CD4-positive, alpha-beta memory T cell (primary cell): ENCODE measurements around the gene HBS1L. TPM values are rescaled to one million over a fixed set of nuclear protein-coding genes. Genes with fewer than 3 reads are reported as not detected.

Source experiments
- CTCF ChIA-PET: fragments of 350-600 bp; sonication (Branson Sonifier 250); formaldehyde crosslinking; loops from one replicate; lab custom pipeline; 2021; ENCODE audit warnings: inconsistent platforms; ENCODE audit not compliant: partially characterized antibody; lab: Charles Lee
- POLR2A ChIA-PET: fragments of 350-600 bp; sonication (Branson Sonifier 250); formaldehyde crosslinking; loops from one replicate; lab custom pipeline; 2021; ENCODE audit not compliant: partially characterized antibody; lab: Charles Lee
- DNase-seq, 5 donors: peaks; one replicate each; pipeline versions ENCODE4 v3.0.0 to v3.0.0-alpha.2; 2020 to 2022; ENCODE audit warnings: mixed read lengths in 1 of 5
- H3K27ac ChIP-seq: one replicate; pipeline ENCODE4 v1.7.0; 2013; ENCODE audit warnings: low read depth, low read length
- H3K27me3 ChIP-seq: 2 replicates; pipeline ENCODE4 v1.7.0; 2013; ENCODE audit warnings: mild to moderate bottlenecking, low read length, moderate library complexity; ENCODE audit not compliant: insufficient read depth
- H3K36me3 ChIP-seq: 2 replicates; pipeline ENCODE4 v1.7.0; 2013; ENCODE audit warnings: mild to moderate bottlenecking, low read length, moderate library complexity; ENCODE audit not compliant: insufficient read depth
- H3K4me1 ChIP-seq: 2 replicates; pipeline ENCODE4 v1.7.0; 2013; ENCODE audit warnings: mild to moderate bottlenecking, low read length, moderate library complexity; ENCODE audit not compliant: insufficient read depth
- H3K4me3 ChIP-seq, 2 donors: one replicate each; pipeline ENCODE4 v1.7.0; 2013; ENCODE audit warnings: low read length in 2 of 2, mild to moderate bottlenecking in 1 of 2
- H3K9me3 ChIP-seq, 2 donors: one replicate each; pipeline ENCODE4 v1.7.0; 2013; ENCODE audit warnings: low read length in 2 of 2, control low read depth in 1 of 2; ENCODE audit not compliant: control insufficient read depth in 1 of 2
- H3K27ac Mint-ChIP-seq, 7 donors: one replicate each; pipeline ENCODE4 v1.8.0; 2020 to 2021; ENCODE audit warnings: mixed read lengths in 7 of 7, mild to moderate bottlenecking in 6 of 7, inconsistent platforms in 3 of 7, moderate library complexity in 3 of 7
- H3K27me3 Mint-ChIP-seq, 2 donors: one replicate each; pipeline ENCODE4 v1.8.0; 2020 to 2021; ENCODE audit warnings: mixed read lengths in 2 of 2
- H3K36me3 Mint-ChIP-seq, 2 donors: one replicate each; pipeline ENCODE4 v1.8.0; 2020 to 2021; ENCODE audit warnings: mixed read lengths in 2 of 2, inconsistent platforms in 1 of 2, mild to moderate bottlenecking in 1 of 2
- H3K4me1 Mint-ChIP-seq, 4 donors: one replicate each; pipeline ENCODE4 v1.8.0; 2020 to 2021; ENCODE audit warnings: mixed read lengths in 4 of 4, mild to moderate bottlenecking in 1 of 4
- H3K4me3 Mint-ChIP-seq, 8 donors: one replicate each; pipeline ENCODE4 v1.8.0; 2020 to 2021; ENCODE audit warnings: mixed read lengths in 8 of 8, mild to moderate bottlenecking in 7 of 8, moderate library complexity in 6 of 8, inconsistent platforms in 3 of 8
- H3K9me3 Mint-ChIP-seq, 8 donors: one replicate each; pipeline ENCODE4 v1.8.0; 2020 to 2021; ENCODE audit warnings: mixed read lengths in 8 of 8, mild to moderate bottlenecking in 5 of 8, inconsistent platforms in 3 of 8, moderate library complexity in 1 of 8
- intact Hi-C: fragments of 100-400 bp; cut with micrococcal nuclease; formaldehyde crosslinking; loops from one replicate; pipeline ENCODE4 v1.15.1; 2023
- polyA plus RNA-seq, 2 donors: library from polyadenylated mRNA; unstranded; fragments of 300-500 nt; fragmentation: Illumina TruSeq; gene quantifications; one replicate each; pipeline ENCODE4 v1.2.3, GENCODE V29; 2021
- total RNA-seq, 2 experiments: library from RNA; stranded (reverse); gene quantifications; one replicate each; pipeline ENCODE4 v1.2.3, GENCODE V29; 2021

HBS1L gene
- total and polyA plus RNA-seq, 4 experiments from 2014 or later = 49.0 to 69.9 (median 61.7) TPM

DNA sequence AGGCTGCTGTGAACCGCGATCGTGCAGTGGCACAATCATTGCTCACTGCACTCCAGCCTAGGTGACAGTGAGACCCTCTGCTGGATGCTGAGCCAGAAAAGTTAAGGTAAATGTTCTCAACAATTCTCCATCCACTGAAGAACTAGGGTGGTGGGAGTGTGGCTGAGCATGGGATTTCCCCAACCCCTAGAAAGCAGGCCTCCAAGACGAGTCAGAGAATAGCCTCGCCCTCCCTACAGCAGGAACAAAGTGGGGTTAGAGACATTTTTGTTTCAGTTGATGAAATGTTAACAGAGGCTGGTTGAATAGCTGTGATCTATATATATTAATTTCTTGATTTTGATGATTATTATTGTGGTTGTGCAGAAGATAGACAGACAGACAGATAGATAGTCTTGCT, 98.6 kb downstream of the HBS1L start:
- no peaks in the 10 kb centered on the region for H3K4me1 Mint-ChIP-seq
- Histone ChIP-seq H3K9me3 (no peaks in the 10 kb centered on the region), H3K27ac (no peak overlapping the region), H3K36me3 (no peaks in the 10 kb centered on the region), H3K27me3 (no peaks in the 10 kb centered on the region), H3K4me3 (no peak overlapping the region), H3K4me1 (no peaks in the 10 kb centered on the region)
- H3K4me3 Mint-ChIP-seq = no peak overlapping the region
- H3K27me3 Mint-ChIP-seq = no peaks in the 10 kb centered on the region
- CTCF ChIA-PET = no interaction called here
- POLR2A ChIA-PET = no interaction called here
- peak overlapping the region in 1 of 7 donors; percentile 56 for H3K27ac Mint-ChIP-seq
- peaks cover 0 to 4% (median 2%) of the 10 kb centered on the region in 8 donors for H3K9me3 Mint-ChIP-seq
- peaks cover 17 to 21% of the 10 kb centered on the region in 2 donors for H3K36me3 Mint-ChIP-seq
- intact Hi-C loops = no loop called here
- DNase-seq = no peak

DNA sequence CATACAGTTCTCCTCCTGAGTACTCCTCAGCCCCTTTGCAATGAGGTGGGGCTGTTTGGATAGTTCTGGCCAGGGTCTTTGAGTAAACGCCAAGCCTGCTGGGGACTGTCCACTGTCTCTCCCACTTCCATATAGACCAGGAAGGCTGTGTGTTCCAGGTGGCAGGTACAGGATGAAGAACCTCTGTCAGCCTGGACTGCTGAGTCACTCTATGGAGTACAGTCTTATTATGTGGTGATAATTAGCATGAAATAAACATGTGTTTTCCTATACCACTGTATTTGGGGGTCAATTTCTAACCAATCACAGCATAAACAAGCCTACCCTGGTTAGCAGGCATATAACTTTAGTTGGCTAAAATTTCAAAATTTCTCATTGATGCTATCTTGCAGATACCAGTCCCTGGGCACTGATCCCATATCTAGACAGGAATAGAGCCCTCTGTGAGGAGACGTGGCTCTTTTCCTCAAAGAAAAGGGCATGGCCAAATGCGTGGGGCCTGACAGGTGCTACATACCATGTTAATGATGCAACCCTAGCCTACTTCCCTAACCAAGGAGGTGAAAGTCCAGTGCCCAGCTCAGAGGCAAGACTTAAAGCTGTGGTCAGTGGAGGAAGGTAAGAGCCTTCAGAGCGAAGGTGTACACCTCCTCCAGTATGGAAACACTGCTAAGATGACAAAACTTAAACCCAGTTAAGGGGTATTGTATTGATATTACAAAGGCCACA, 100.2 kb downstream of the HBS1L start:
- Mint-ChIP-seq H3K4me3 (no peak overlapping the region), H3K4me1 (no peaks in the 10 kb centered on the region), H3K27ac (no peak overlapping the region), H3K36me3 (peaks cover 7 to 9% of the 10 kb centered on the region in 2 donors), H3K27me3 (no peaks in the 10 kb centered on the region), H3K9me3 (peaks cover 0 to under 1% (median 0%) of the 10 kb centered on the region in 8 donors)
- Histone ChIP-seq H3K4me1 (no peaks in the 10 kb centered on the region), H3K27me3 (no peaks in the 10 kb centered on the region), H3K9me3 (no peaks in the 10 kb centered on the region), H3K27ac (no peak overlapping the region), H3K4me3 (no peak overlapping the region), H3K36me3 (no peaks in the 10 kb centered on the region)
- no peak for DNase-seq
- ChIA-PET POLR2A (no interaction called here), CTCF (no interaction called here)
- intact Hi-C loops = no loop called here

- Mint-ChIP-seq H3K9me3 (no peaks in the 10 kb centered on the region), H3K36me3 (peaks cover 0 to 3% of the 10 kb centered on the region in 2 donors), H3K27ac (no peak overlapping the region), H3K27me3 (no peaks in the 10 kb centered on the region), H3K4me1 (no peaks in the 10 kb centered on the region), H3K4me3 (no peak overlapping the region)
- intact Hi-C loops = no loop called here
- Histone ChIP-seq H3K4me1 (no peaks in the 10 kb centered on the region), H3K4me3 (no peak overlapping the region), H3K27me3 (no peaks in the 10 kb centered on the region), H3K27ac (no peak overlapping the region), H3K36me3 (no peaks in the 10 kb centered on the region), H3K9me3 (no peaks in the 10 kb centered on the region)
- CTCF ChIA-PET = interaction anchor here (1.5 kb wide), 1 partner anchor 11 kb away, joined by 7 read pairs; no protein-coding TSS in a partner anchor
- POLR2A ChIA-PET = no interaction called here
- DNase-seq = no peak
Measured at GRCh38 chr6:134951494-134952263, 102.9 kb downstream of the HBS1L start.

DNA sequence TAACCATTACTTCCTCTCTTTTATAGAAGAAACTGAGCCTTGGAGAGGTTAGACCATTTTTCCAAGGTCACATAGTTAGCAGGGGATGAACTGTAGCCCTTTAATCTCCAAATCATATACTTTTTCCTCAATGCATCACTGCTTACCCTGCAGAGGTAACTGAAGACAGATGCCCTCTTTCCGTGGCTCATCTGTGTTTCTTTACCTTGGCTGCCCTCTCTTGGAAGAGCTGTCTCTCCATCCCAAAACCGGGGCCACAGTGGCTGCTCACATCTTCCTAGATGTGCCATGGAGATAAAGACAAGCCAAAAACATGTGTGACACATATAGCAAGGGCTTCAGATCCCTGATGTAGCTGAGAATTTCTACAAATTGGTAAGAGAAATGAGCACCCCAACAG, 104.1 kb downstream of the HBS1L start:
- Mint-ChIP-seq H3K9me3 (no peaks in the 10 kb centered on the region), H3K27ac (no peak overlapping the region), H3K4me1 (no peaks in the 10 kb centered on the region), H3K27me3 (no peaks in the 10 kb centered on the region), H3K4me3 (no peak overlapping the region), H3K36me3 (peaks cover 0 to 3% of the 10 kb centered on the region in 2 donors)
- CTCF ChIA-PET = interaction anchor here (2.1 kb wide), 1 partner anchor 10 kb away, joined by 16 read pairs; no protein-coding TSS in a partner anchor
- H3K4me3 ChIP-seq = no peak overlapping the region
- no peak for DNase-seq
- intact Hi-C loops = no loop called here
- no peaks in the 10 kb centered on the region for H3K27me3 ChIP-seq
- H3K9me3 ChIP-seq = no peaks in the 10 kb centered on the region
- H3K4me1 ChIP-seq = no peaks in the 10 kb centered on the region
- no peak overlapping the region for H3K27ac ChIP-seq
- POLR2A ChIA-PET = no interaction called here
- no peaks in the 10 kb centered on the region for H3K36me3 ChIP-seq

GRCh38 chr6:134949927-134950326, 104.7 kb downstream of the HBS1L start, which contains the start of gene ALDH8A1:
Gene ALDH8A1 (minus strand): TSS chr6:134950101. CDS start chr6:134950053, 48 bp downstream.
- H3K9me3 ChIP-seq = no peaks in the 10 kb centered on the region
- intact Hi-C loops = no loop called here
- Mint-ChIP-seq H3K27me3 (no peaks in the 10 kb centered on the region), H3K27ac (no peak within 1 kb of the TSS), H3K4me3 (no peak within 1 kb of the TSS), H3K4me1 (no peaks in the 10 kb centered on the region), H3K36me3 (peaks cover 0 to 3% of the 10 kb centered on the region in 2 donors), H3K9me3 (no peaks in the 10 kb centered on the region)
- no peak within 1 kb of the TSS for H3K4me3 ChIP-seq
- ChIA-PET POLR2A (no interaction called here), CTCF (interaction anchor here (2.1 kb wide), 1 partner anchor 9 kb away, joined by 16 read pairs; no protein-coding TSS in a partner anchor)
- no peak for DNase-seq
- H3K27ac ChIP-seq = no peak within 1 kb of the TSS
- H3K4me1 ChIP-seq = no peaks in the 10 kb centered on the region
- no peaks in the 10 kb centered on the region for H3K36me3 ChIP-seq
- H3K27me3 ChIP-seq = no peaks in the 10 kb centered on the region

- H3K4me1 ChIP-seq = no peaks in the 10 kb centered on the region
- H3K27ac ChIP-seq = no peak overlapping the region
- Mint-ChIP-seq H3K4me1 (no peaks in the 10 kb centered on the region), H3K4me3 (no peak overlapping the region), H3K27ac (no peak overlapping the region), H3K9me3 (no peaks in the 10 kb centered on the region), H3K27me3 (no peaks in the 10 kb centered on the region), H3K36me3 (peaks cover 0 to 3% of the 10 kb centered on the region in 2 donors)
- H3K27me3 ChIP-seq = no peaks in the 10 kb centered on the region
- H3K4me3 ChIP-seq = no peak overlapping the region
- intact Hi-C loops = no loop called here
- DNase-seq = no peak
- H3K9me3 ChIP-seq = no peaks in the 10 kb centered on the region
- ChIA-PET CTCF (interaction anchor here (1.0 to 2.1 kb wide), 3 partner anchors 8 to 825 kb away, joined by 3 to 16 read pairs (median 4); no protein-coding TSS in a partner anchor), POLR2A (no interaction called here)
- no peaks in the 10 kb centered on the region for H3K36me3 ChIP-seq
Measured at GRCh38 chr6:134948691-134949090, 105.9 kb downstream of the HBS1L start.

DNA sequence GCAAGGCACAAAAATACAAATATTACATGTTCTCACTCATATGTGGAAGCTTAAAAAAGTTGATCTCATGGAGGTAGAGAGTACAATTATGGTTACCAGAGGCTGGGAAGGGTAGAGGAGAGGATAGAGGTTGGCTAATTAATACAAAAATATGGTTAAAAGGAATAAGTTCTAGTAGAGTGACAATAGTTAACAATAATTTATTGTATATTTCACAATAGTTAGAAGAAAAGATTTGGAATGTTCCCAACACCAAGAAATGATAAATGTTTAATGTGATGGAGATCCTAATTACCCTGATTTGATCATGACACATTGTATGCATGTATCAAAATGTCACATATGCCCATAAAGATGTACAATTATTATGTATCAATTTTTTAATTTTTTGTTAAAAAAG, 106.5 kb downstream of the HBS1L start:
- no peaks in the 10 kb centered on the region for H3K4me1 Mint-ChIP-seq
- DNase-seq = no peak
- peaks cover 0 to 3% of the 10 kb centered on the region in 2 donors for H3K36me3 Mint-ChIP-seq
- H3K27ac Mint-ChIP-seq = no peak overlapping the region
- H3K27ac ChIP-seq = no peak overlapping the region
- ChIA-PET CTCF (interaction anchor here (1.2 to 1.7 kb wide), 2 partner anchors 792 to 824 kb away, joined by 3 to 8 read pairs; no protein-coding TSS in a partner anchor), POLR2A (no interaction called here)
- H3K27me3 ChIP-seq = no peaks in the 10 kb centered on the region
- no peaks in the 10 kb centered on the region for H3K9me3 ChIP-seq
- intact Hi-C loops = no loop called here
- H3K9me3 Mint-ChIP-seq = no peaks in the 10 kb centered on the region
- no peaks in the 10 kb centered on the region for H3K36me3 ChIP-seq
- H3K27me3 Mint-ChIP-seq = no peaks in the 10 kb centered on the region
- H3K4me1 ChIP-seq = no peaks in the 10 kb centered on the region
- no peak overlapping the region for H3K4me3 Mint-ChIP-seq
- H3K4me3 ChIP-seq = no peak overlapping the region
